Right renal pelvis (tissue), 4 donors: Measurements from ENCODE around the gene TRAF5. TPM values are rescaled to one million over a fixed set of nuclear protein-coding genes. Genes with fewer than 3 reads are reported as not detected.

ENCODE experiments used
- DNase-seq, 4 donors: peaks; one replicate each; pipeline ENCODE4 v3.0.0-alpha.2; 2013; ENCODE audit warnings: low read depth in 4 of 4, low spot score in 3 of 4, missing footprints in 1 of 4
- polyA plus RNA-seq, 4 donors: library from polyadenylated mRNA; unstranded; fragments of 120-200 nt; gene quantifications; one replicate each; pipeline ENCODE4 v1.2.1, GENCODE V29; 2013; ENCODE audit not compliant: insufficient read length in 4 of 4

TRAF5 gene
- polyA plus RNA-seq, 4 donors, result 11.5 to 16.9 (median 14.6) TPM

GRCh38 chr1:211327346-211327921 is 801 bp downstream of the TRAF5 start:
- peak in 2 of 4 donors; percentile 32 to 48 for DNase-seq

- DNase-seq, result no peak
These were observed 1.6 kb downstream of the TRAF5 start for GRCh38 chr1:211328084-211328694.

GRCh38 chr1:211328866-211329475 is 2.3 kb downstream of the TRAF5 start:
- no peak for DNase-seq

- DNase-seq, result no peak
These were observed 3.1 kb downstream of the TRAF5 start for GRCh38 chr1:211329764-211330201.

- no peak for DNase-seq
These were observed 3.8 kb downstream of the TRAF5 start for GRCh38 chr1:211330282-211330936.

GRCh38 chr1:211331011-211331709 is 4.5 kb downstream of the TRAF5 start:
- no peak for DNase-seq

- DNase-seq, result no peak
These were observed 5.5 kb downstream of the TRAF5 start for GRCh38 chr1:211332036-211332616.

GRCh38 chr1:211332830-211333229 is 6.2 kb downstream of the TRAF5 start:
- no peak for DNase-seq

- DNase-seq, result no peak
These were observed 7.3 kb downstream of the TRAF5 start for GRCh38 chr1:211333906-211334305.

GRCh38 chr1:211334986-211335385 is 8.4 kb downstream of the TRAF5 start:
- no peak for DNase-seq

- no peak for DNase-seq
These were observed 9.0 kb downstream of the TRAF5 start for GRCh38 chr1:211335522-211336157.

GRCh38 chr1:211336161-211336560 is 9.5 kb downstream of the TRAF5 start:
- no peak for DNase-seq

GRCh38 chr1:211336775-211337174 is 10.1 kb downstream of the TRAF5 start:
- no peak for DNase-seq

GRCh38 chr1:211337430-211338223 is 11.0 kb downstream of the TRAF5 start:
- no peak for DNase-seq

GRCh38 chr1:211338224-211338620 is 11.6 kb downstream of the TRAF5 start:
- DNase-seq, result no peak

GRCh38 chr1:211339631-211340041 is 13.0 kb downstream of the TRAF5 start:
- no peak for DNase-seq

- DNase-seq, result no peak
These were observed 14.2 kb downstream of the TRAF5 start for GRCh38 chr1:211340622-211341507.

- DNase-seq, result no peak
These were observed 15.4 kb downstream of the TRAF5 start for GRCh38 chr1:211341999-211342398.
